ENCODE data around the gene DCAF17.
"Not testable (repeated sequence)": the region's sequence is repeated elsewhere in the genome, so short reads cannot be mapped to it uniquely, and the experiment has no call there.

DNA sequence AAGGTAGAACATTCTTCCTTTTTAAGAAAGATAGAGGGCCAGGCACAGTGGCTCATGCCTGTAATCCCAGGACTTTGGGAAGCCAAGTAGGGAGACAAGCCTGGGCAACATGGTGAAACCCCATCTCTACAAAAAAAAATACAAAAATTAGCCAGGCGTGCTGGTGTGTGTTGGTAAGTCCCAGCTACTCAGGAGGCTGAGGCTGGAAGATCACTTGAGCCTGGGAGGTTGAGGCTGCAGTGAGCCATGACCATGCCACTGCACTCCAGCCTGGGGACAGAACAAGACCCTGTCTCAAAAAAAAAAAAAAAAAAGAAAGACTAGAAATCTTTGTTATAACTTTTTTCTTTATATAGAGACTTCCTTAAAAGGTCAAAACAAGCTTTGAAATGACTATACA lies 96.8 kb downstream of the DCAF17 start:
- TF ChIP-seq, protein P1, sequence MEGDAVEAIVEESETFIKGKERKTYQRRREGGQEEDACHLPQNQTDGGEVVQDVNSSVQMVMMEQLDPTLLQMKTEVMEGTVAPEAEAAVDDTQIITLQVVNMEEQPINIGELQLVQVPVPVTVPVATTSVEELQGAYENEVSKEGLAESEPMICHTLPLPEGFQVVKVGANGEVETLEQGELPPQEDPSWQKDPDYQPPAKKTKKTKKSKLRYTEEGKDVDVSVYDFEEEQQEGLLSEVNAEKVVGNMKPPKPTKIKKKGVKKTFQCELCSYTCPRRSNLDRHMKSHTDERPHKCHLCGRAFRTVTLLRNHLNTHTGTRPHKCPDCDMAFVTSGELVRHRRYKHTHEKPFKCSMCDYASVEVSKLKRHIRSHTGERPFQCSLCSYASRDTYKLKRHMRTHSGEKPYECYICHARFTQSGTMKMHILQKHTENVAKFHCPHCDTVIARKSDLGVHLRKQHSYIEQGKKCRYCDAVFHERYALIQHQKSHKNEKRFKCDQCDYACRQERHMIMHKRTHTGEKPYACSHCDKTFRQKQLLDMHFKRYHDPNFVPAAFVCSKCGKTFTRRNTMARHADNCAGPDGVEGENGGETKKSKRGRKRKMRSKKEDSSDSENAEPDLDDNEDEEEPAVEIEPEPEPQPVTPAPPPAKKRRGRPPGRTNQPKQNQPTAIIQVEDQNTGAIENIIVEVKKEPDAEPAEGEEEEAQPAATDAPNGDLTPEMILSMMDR (IDR thresholded peaks at IDR 0.05 in 8 of 11, conservative IDR thresholded peaks at IDR 0.05 in 3 of 11) = not testable (repeated sequence)
- not testable (repeated sequence) for TF ChIP-seq POLR2AphosphoS5 (IDR thresholded peaks at IDR 0.05)

Measured in spleen (tissue), 7 donors.